NCI-H1930 (cell line): Measurements from ENCODE around the gene MST1.

Source experiments
- DNase-seq, 2 experiments: peaks; one replicate each; lab custom pipeline; 2025; lab: John Stamatoyannopoulos, UW

Gene MST1

DNA sequence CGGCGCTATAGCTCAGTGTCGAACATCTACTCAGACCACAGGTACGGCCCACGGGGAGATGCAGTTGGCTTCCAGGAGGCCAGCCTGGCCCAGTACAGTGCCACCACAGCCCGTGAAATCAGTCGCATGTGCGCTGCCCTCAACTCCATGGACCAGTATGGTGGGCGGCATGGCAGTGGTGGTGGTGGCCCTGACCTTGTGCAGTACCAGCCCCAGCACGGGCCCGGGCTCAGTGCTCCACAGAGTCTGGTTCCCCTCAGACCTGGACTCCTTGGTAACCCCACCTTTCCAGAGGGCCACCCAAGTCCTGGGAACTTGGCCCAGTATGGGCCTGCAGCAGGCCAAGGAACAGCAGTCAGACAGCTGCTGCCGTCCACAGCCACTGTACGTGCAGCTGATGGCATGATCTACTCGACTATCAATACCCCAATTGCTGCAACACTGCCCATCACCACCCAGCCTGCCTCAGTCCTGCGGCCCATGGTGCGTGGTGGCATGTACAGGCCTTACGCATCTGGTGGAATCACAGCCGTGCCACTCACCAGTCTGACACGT lies 33.5 kb downstream of the MST1 start:
- no peak for DNase-seq

DNA sequence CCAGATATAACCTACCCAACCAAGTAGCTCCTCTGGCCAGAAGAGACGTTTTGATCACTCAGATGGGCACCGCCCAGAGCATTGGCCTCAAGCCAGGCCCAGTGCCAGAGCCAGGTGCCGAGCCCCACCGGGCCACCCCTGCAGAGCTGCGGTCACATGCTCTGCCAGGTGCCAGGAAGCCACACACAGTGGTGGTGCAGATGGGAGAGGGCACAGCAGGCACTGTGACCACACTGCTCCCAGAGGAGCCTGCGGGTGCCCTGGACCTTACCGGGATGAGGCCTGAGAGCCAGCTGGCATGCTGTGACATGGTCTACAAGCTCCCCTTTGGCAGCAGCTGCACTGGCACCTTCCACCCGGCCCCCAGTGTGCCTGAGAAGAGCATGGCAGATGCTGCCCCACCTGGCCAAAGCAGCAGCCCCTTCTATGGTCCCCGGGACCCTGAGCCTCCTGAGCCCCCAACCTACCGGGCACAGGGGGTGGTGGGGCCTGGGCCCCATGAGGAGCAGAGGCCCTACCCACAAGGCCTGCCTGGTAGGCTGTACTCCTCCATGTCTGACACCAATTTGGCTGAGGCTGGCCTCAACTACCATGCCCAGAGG lies 34.2 kb downstream of the MST1 start:
- DNase-seq: no peak

DNA sequence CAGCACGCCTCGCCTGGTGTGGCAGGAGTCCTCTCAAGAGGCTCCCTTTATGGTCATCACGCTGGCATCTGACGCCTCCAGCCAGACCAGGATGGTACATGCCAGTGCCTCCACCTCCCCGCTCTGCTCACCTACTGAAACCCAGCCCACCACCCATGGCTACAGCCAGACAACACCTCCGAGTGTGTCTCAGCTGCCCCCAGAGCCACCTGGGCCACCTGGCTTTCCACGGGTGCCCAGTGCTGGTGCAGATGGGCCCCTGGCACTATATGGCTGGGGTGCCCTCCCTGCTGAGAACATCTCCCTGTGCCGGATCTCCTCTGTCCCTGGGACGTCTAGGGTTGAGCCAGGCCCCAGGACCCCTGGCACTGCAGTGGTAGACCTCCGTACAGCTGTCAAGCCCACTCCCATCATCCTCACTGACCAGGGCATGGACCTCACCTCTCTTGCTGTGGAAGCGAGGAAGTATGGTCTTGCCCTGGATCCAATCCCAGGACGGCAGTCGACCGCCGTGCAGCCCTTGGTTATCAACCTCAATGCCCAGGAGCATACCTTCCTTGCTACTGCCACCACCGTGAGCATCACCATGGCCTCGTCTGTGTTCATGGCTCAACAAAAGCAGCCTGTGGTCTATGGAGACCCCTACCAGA lies 35.0 kb downstream of the MST1 start:
- no peak for DNase-seq

DNA sequence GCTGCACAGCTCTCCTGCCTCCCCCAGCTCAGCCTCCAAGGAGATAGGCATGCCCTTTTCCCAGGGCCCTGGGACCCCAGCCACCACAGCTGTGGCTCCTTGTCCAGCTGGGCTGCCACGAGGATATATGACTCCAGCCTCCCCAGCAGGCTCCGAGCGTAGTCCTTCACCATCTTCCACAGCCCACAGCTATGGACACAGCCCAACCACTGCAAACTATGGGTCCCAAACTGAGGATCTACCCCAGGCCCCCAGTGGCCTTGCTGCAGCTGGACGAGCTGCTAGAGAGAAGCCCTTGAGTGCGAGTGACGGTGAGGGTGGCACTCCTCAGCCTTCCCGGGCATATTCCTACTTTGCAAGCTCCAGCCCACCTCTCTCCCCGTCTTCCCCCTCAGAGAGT lies 35.7 kb downstream of the MST1 start:
- DNase-seq: no peak

DNA sequence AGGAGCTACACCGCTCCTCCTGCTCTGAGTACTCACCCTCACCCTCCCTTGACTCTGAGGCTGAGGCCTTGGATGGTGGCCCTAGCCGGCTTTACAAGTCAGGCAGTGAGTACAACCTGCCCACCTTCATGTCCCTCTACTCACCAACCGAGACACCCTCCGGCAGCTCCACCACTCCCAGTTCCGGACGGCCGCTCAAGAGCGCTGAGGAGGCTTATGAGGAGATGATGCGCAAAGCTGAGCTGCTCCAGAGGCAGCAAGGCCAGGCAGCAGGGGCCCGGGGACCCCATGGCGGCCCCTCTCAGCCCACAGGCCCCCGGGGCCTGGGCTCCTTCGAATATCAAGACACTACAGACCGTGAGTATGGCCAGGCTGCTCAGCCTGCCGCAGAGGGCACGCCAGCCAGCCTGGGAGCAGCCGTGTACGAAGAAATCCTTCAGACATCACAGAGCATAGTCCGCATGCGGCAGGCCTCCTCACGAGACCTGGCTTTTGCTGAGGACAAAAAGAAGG lies 36.3 kb downstream of the MST1 start:
- no peak for DNase-seq

DNA sequence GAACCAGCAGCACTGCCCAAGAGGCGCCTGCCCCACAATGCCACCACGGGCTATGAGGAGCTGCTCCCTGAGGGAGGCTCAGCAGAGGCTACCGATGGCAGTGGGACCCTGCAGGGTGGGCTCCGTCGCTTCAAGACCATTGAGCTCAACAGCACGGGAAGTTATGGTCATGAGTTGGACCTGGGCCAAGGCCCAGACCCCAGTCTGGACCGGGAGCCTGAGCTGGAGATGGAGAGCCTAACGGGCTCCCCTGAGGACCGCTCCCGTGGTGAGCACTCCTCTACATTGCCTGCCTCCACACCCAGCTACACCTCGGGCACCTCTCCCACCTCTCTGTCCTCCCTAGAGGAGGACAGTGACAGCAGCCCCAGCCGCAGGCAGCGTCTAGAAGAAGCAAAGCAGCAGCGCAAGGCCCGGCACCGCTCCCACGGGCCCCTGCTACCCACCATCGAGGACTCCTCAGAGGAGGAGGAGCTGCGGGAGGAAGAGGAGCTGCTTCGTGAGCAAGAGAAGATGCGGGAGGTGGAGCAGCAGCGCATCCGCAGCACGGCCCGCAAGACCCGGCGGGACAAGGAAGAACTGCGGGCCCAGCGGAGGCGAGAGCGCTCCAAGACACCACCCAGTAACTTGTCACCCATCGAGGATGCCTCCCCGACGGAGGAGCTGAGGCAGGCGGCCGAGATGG lies 36.9 kb downstream of the MST1 start:
- DNase-seq: no peak

DNA sequence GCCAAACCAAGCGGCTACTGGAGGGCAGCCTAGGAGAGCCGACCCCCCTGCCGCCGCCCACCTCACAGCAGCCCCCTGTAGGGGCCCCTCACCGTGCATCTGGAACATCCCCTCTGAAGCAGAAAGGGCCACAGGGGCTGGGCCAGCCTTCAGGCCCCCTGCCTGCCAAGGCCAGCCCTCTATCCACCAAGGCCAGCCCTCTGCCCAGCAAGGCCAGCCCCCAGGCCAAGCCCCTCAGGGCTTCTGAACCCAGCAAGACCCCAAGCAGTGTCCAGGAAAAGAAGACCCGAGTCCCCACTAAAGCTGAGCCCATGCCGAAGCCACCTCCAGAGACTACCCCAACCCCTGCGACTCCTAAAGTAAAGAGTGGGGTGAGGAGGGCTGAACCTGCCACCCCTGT lies 38.6 kb downstream of the MST1 start:
- no peak for DNase-seq

DNA sequence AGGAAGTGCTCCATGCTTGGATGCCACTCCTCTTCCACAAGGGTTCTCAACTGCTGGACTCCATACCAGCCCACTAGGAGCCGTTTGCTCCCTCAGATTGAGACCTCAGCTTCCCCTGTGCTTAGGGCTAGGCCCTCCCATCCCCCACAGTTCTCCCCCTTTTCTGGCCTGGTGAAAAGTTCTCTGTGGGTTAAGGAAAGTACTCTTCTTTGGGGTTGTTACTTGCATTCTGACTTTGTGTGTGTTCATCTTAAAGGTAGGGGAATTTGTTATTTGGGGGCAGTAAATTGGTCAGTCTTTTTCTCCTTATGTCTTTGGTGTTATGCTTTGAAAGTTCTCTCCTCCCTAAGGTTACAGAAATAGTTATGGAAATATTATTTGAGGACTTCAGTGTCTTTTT lies 39.1 kb downstream of the MST1 start:
- DNase-seq: no peak

DNA sequence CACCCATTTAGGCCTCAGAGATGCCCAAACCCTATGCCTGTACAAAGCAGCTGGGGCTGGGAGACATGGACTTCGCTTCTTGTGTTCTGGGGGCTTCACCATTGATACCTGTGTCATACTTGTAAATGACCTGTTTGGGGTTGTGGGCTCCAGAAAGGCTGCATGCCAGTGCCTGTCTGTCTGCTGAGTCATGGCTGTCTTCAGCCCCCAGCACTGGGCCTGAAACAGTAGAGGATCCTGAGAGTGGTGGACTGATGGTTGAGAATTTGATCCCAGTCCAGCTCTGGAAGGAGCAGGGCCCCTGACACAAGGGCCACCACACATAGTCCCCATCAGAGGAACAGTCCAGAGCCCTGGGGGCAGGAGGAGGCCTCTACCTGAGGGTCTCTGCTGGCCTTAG lies 39.7 kb downstream of the MST1 start:
- DNase-seq: no peak

DNA sequence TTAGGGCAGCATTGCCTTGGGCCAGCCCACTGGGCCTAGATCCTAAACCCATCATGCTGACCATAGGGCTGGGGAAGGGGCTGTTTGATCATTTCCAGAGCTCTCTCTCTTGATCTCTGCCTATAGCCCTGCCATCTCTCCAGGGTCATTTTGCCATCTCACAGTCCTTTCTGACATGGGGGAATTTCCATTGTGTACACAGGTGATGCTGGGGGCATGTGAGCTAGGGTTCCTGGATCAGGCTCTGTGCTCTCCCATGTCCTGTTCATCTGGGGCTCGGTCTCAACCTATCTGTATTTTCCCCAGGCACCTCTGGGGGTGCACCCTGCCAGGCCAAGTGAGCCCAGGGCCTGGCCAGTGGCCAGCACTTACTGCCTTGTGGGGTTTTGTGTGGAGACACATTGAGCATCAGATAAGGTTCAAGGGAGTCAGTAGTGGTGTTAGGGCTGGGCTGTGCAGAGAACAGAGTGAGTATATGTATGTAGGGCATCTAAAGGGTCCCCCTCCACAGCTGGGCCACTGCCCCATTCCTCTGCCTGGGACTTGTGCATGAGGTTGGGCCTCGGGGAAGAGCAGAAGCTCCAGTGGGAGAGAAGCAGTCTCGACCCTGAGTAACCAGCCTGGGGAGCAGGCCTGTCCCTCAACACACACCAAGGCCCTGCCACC lies 40.8 kb downstream of the MST1 start:
- no peak for DNase-seq

DNA sequence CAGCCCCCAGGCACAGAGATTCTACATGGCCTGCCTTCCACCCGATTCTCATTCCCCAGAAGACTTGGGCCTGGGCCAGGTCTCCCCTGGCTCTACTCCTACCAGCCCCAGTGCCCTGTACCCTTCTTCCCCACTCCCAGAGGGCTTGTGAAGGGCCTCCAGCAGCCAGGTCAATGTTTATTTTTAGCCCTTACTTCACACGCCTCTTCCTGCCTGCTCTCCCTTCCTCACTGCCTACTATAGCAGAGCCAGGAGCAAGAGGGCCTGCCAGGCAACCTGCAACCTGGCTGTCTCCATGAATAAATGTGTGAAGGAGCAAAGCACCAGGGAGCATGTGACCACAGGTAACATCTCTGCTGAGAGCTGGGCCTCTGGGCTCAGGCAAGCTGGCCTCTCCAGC lies 41.5 kb downstream of the MST1 start:
- no peak for DNase-seq

DNA sequence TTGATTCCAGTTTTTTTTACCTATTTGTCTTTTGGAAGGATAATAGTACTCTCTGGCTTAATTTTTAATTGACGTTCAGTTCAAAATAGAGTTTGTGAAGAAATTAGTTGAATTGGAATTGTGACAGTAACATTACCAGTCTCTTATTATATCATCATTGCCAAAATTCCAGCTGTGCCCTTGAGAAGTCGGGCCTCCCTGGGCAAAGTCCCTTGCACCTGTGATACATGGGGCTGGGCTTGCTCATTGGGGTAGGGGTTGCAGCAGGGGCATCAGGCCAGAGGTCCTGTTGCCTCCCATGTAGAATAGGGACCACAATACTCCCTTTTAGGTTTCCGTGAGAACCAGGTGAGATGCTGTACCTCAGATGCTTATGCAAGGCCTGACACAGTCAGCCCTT lies 43.0 kb downstream of the MST1 start:
- no peak for DNase-seq

DNA sequence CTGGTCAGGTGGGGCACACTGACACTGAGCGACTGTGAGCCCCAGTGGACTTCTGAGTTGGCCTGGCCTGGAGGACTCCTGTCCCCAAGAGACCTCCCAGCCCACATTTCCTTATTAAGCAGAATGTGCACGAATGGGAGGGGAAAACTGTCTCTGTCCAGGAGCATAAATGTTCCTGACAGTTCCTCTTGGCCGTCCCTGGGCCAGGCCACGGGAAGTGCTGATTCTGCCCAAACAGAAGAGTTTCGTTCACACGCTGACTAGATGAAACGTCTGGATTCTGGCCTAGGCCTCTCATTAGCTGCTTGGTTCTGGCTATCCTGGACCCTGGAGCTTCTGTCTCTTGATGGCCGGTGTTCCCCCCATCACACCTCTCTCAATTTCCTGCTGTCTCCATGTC lies 44.6 kb downstream of the MST1 start:
- DNase-seq: no peak

DNA sequence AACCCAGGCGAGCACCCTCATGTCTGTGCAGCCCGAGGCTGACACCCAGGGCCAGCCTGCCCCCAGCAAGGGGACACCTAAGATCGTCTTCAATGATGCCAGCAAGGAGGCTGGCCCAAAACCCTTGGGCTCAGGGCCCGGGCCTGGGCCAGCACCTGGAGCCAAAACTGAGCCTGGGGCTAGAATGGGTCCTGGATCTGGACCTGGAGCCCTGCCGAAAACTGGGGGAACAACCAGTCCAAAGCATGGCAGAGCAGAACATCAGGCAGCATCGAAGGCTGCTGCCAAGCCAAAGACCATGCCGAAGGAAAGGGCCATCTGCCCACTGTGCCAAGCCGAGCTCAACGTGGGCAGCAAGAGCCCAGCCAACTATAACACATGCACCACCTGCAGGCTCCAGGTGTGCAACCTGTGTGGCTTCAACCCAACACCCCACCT lies 46.5 kb downstream of the MST1 start:
- no peak for DNase-seq

DNA sequence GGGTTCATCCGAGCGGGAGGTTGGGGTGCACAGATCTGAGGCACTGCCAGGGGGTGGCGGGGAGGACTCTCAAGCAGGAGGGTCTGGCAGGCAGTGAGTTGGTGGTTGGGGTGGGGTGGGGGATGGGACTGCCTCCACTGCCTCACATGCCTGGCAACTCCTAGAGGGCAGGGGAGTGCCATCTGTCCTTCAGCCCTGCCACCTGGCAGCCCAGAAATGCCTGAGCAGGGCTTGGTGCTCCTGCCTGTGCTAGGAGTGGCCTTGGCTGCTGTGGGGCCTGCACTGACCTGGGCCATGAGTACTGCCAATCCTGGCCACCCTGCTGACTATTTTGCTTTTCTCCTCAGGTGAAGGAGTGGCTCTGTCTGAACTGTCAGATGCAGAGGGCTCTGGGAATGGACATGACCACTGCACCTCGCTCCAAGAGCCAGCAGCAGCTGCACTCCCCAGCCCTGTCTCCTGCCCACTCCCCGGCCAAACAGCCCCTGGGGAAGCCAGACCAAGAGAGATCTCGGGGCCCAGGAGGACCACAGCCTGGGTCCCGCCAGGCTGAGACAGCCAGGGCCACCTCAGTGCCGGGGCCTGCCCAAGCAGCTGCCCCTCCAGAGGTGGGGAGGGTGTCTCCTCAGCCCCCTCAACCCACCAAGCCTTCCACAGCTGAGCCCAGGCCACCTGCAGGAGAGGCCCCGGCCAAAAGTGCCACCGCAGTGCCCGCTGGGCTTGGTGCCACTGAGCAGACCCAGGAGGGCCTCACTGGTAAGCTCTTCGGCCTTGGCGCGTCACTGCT lies 47.2 kb downstream of the MST1 start:
- DNase-seq: no peak

DNA sequence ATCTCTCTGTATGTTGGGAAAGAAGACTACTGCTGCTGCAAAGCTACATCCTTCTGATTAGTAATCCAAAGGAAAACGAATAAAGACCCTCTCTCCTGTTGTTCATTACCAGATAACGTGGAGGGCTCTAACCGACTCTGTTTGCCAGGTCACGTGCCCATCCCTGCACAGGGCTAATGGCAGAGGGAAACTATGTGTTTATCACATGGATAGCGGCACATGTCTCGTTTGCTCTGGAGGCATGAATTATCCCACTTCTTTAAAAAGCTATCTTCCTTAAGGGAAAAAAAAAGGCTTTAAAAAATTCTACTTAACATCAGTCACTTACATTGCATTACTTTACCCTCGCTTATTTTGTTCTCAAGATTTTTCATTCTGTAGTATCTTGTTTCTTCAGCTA lies 48.0 kb downstream of the MST1 start:
- DNase-seq: no peak

DNA sequence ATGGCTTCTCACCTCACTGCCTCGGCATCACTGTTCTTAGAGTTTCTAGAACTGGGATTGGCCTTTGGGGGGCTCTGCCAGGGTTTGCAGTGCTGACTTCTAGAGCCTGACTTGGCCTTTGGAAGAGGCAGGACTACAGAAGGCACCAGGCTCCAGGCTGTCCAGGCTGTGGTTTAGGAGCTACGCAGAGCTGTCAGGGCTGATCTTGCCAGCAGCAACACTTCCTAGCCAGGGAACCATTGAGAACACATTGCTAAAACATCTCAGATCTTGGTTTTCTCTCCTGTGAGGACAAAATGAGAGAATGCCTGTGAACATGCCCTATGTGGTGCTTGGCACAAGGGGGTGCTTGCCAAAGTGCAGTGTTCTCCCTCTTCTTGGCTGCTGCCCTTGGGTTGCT lies 49.7 kb downstream of the MST1 start:
- DNase-seq: no peak

DNA sequence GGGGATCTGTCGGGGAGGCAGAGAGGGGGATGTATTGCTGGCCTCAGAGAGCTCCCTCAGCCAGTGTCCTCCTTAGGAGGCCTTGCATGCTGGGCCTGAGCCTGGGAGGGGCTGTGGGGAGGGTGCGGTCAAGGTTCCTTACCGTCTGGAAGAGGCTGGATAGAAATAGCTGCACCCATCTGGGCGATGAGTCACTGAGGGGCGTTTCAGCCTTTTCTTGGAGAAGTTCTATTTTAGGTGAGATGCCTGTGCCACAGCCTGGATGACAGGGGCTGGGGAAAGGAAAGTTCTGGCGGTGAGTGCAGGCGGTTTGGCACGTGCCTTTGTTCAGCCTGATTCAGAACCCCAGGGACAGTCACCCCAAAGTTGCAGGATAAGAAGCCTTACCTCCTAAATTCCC lies 50.8 kb downstream of the MST1 start:
- no peak for DNase-seq

DNA sequence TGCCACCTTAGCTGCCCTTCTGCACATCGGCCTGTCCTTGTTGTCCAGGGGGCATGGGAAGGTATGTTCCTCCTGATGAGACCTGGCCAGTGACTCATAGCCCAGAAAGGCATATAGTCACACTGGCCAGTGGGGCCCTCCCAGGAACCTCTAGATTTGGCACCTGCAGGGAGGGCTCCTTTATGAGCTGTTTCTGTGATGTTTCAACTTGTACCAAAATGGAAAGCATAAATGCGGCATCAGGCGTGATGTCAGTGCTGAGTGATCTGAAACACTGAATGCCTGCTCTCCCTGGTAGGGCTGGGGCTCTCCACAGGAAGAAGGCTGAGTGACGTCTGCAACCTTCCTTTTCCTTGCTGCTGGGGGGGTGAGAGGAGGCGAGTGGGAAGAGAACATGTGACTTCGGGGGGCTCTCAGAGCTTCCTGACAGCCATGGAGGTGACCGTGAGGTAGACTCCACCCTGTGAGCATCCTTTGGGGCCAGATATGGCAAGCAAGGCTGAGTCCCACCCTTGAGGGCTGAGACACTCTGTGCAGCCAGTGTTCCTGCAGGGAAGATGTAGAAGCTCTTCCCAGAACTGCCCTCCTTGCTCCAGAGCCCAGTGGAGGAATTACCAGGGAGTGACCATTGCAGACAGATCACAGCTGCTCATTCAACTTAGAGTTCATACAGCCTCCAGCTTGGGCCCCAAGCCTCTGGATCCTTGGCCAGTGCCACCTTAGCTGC lies 52.2 kb downstream of the MST1 start:
- DNase-seq: no peak

DNA sequence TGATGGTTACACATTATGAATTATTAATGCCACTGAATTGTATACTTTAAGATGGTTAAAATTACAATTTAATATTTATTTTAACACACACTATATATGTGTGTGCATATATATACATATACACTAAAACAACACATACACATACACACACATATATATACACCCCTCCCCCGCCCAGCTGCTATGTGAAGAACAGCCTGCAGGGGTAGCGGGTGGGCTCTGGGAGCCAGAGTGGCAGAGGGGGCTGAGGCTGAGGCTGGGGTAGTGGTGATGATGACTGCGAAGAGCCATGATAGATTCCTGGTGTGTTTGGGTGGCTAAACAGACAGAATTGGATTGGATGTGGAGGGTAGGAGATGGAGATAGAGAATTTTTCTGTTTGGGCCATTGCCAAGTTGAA lies 54.5 kb downstream of the MST1 start:
- no peak for DNase-seq
